ENCODE results near the gene C9. TPM values are rescaled to one million over a fixed set of nuclear protein-coding genes. Genes with fewer than 3 reads are reported as not detected.
A peak's percentile ranks its signal among the peaks of the same experiment; 100 is the strongest.

C9 gene
- total RNA-seq, 2 donors from 2014 or later, result not detected

DNA sequence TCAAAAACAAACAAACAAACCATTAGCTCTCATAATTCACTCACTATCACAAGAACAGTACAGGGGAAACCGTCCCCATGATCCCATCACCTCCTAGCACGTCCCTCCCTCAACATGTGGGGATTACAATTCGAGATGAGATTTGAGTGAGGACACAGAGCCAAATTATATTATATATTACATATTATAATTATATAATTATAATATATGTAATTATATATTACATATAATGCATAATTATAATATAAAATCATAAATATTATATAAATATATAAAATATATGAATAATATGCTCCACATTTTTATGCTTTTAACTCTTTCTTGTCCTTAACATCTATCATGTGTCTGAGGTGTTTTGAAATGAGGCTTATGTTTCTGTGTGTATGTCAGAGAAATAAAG is 3.4 kb upstream of the C9 start:
- DNase-seq (no peak), ATAC-seq (replicated peaks in 1 of 2) (no peak)
- Mint-ChIP-seq H3K27me3 (ENCODE audit: low read depth) (no peaks in the 10 kb centered on the region), H3K36me3 (ENCODE audit: insufficient read depth in 2 of 2) (no peaks in the 10 kb centered on the region), H3K4me3 (no peak overlapping the region), H3K27ac (no peak overlapping the region), H3K9me3 (no peaks in the 10 kb centered on the region), H3K4me1 (ENCODE audit: low read depth) (no peaks in the 10 kb centered on the region)

DNA sequence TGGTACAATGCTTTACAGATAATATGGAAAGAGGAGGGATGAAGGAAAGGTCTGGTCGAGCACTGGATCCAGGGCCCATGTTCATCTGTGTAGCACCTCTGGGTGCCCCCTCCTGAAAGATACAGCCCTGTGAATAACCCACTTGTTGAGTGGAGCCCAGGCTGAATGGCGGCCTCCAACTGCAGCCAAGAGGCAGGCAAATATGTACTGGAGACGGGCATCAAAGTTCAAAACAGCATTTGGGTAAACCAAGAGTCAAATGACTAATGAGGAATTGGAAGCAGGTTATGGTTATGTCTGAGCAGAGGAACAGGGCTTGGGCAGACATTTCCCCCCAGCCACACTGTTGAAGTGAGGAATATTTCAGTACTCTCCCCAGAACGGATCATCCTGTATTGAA is 1.1 kb downstream of the C9 start:
- Mint-ChIP-seq H3K27me3 (ENCODE audit: low read depth) (no peaks in the 10 kb centered on the region), H3K9me3 (peaks cover 0 to 4% of the 10 kb centered on the region in 2 donors), H3K36me3 (ENCODE audit: insufficient read depth in 2 of 2) (no peaks in the 10 kb centered on the region), H3K4me3 (no peak overlapping the region), H3K27ac (no peak overlapping the region), H3K4me1 (ENCODE audit: low read depth) (no peaks in the 10 kb centered on the region)
- ATAC-seq (replicated peaks in 1 of 2) (no peak), DNase-seq (no peak)

DNA sequence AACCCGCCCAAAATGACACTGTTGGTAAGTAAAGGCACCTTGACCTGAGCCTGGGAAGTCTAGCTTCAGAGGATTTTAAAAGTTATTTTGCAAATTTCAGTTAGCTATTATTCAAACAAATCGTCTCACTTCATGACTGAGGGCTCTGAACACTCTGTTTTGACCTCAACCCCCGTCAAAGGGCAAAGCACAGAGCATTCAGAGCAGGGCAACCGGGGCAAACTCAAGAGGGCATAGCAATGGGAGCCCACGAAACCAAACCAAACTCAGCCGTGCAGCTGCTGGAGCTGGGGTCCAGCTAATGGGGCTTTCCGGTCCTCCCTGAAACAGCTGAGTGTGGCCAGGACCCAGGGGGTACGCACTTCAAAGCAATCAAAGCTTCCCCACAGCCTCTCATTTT is 1.6 kb downstream of the C9 start:
- no peaks in the 10 kb centered on the region for H3K4me1 Mint-ChIP-seq (ENCODE audit: low read depth)

DNA sequence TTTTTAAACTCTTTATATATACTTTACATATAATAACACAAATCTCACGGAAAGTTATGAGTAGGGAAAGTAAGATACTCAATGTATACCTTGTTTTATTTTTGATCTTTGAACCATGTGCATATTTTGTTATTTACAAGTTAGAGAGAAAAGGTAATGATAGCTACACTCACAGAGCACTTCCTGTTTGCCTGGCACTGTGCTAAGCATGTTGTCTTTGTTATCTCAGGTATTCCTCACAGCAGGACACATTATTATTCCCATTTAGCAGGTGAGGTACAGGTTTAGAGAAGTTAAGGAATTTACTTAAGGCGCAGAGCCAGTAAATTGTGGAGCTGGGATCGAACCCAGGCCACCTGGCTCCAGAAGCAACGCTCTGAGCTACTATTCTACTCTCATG is 3.0 kb downstream of the C9 start:
- no peaks in the 10 kb centered on the region for H3K4me1 Mint-ChIP-seq (ENCODE audit: low read depth)
- ATAC-seq (replicated peaks in 1 of 2) (no peak), DNase-seq (no peak)
- no peak overlapping the region for H3K27ac Mint-ChIP-seq
- H3K27me3 Mint-ChIP-seq (ENCODE audit: low read depth), result no peaks in the 10 kb centered on the region
- no peak overlapping the region for H3K4me3 Mint-ChIP-seq
- peaks cover 2 to 6% of the 10 kb centered on the region in 2 donors for H3K9me3 Mint-ChIP-seq
- H3K36me3 Mint-ChIP-seq (ENCODE audit: insufficient read depth in 2 of 2), result peaks cover 0 to 2% of the 10 kb centered on the region in 2 donors

More for the DNA sequence above, 1.6 kb downstream of the C9 start:
- Mint-ChIP-seq H3K27me3 (ENCODE audit: low read depth) (no peaks in the 10 kb centered on the region), H3K27ac (no peak overlapping the region), H3K36me3 (ENCODE audit: insufficient read depth in 2 of 2) (peaks cover 0 to 1% of the 10 kb centered on the region in 2 donors), H3K9me3 (peaks cover 1 to 6% of the 10 kb centered on the region in 2 donors), H3K4me3 (no peak overlapping the region)
- DNase-seq, result no peak
- no peak for ATAC-seq (replicated peaks in 1 of 2)

DNA sequence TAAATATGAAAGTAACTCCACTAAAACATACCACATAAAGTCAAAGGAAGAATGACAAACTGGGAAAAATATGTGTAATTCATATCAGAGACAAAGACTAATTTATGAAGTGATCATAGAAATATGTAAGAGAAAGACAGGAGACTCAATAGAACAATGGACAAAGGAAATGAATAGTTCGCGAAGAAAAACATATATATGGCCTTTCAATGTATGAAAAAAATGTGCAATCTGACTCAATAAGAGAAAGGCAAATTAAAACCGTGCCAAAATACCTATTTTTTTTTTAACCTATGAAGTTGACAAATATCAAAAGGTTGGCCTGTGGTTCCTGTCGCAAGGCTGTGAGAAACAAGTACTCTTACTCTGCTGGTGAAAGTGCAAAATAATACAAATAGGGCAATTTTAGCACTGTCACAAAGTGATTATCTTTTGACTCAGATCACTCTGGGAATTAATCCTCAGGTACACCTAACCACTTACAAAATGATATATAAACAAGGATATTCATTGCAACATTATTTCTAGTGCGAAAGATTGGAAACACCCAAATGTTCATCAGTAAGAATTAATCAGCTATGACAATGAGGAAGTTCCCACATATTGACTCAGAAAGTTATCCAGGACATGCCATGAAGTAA is 3.7 kb downstream of the C9 start:
- no peak for DNase-seq
- Mint-ChIP-seq H3K27me3 (ENCODE audit: low read depth) (no peaks in the 10 kb centered on the region), H3K36me3 (ENCODE audit: insufficient read depth in 2 of 2) (peaks cover 0 to 2% of the 10 kb centered on the region in 2 donors), H3K9me3 (peaks cover 2 to 6% of the 10 kb centered on the region in 2 donors), H3K4me1 (ENCODE audit: low read depth) (no peaks in the 10 kb centered on the region), H3K4me3 (no peak overlapping the region), H3K27ac (peak overlapping the region; percentile 74)
- ATAC-seq (replicated peaks in 1 of 2), result peak; percentile 51 to 87

DNA sequence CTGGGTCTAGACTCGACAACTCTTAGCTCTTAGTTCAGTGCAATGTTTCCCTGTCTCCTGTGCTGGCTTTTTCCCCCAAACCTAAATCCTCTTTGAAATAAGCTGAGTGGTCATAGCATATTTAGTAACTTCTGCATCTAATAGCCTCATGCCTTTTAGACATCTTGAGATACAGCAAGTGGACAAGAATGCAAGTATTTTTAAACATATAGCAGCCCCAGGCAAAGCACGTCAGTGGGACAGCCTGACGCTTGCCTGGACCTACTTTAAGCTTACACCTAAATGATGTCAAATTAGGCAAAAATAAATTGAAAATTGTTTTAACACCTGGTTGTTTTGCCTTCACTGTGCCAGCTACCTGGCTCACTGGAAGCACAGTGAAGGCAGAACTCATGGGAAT is 8.0 kb downstream of the C9 start:
- no peak for DNase-seq
- ATAC-seq (replicated peaks in 1 of 2), result no peak
- no peaks in the 10 kb centered on the region for H3K27me3 Mint-ChIP-seq (ENCODE audit: low read depth)
- H3K4me3 Mint-ChIP-seq, result no peak overlapping the region
- peaks cover 8 to 10% of the 10 kb centered on the region in 2 donors for H3K36me3 Mint-ChIP-seq (ENCODE audit: insufficient read depth in 2 of 2)
- H3K9me3 Mint-ChIP-seq, result peaks cover 9 to 16% of the 10 kb centered on the region in 2 donors
- H3K27ac Mint-ChIP-seq, result no peak overlapping the region
- H3K4me1 Mint-ChIP-seq (ENCODE audit: low read depth), result peaks cover 4% of the 10 kb centered on the region

DNA sequence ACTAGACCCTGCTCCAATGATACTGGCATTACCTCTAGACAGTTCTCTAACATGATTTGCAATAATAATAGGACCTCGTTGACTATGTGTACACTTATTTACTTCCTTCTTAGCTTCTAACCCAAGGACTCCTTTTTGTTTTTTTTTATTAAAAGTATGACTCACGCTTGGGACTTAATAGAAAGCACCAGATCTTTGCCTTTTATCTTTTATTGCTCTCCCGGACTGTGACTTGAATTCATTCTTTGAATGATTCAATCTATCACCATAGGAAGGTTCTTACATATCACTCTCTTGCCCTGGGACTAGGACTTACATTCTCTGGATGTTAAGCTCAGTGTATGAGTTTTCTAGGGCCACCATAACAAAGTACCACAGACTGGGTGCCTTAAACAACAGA is 9.0 kb downstream of the C9 start:
- DNase-seq (no peak), ATAC-seq (replicated peaks in 1 of 2) (no peak)
- peaks cover 4% of the 10 kb centered on the region for H3K4me1 Mint-ChIP-seq (ENCODE audit: low read depth)
- no peak overlapping the region for H3K4me3 Mint-ChIP-seq
- no peak overlapping the region for H3K27ac Mint-ChIP-seq
- H3K36me3 Mint-ChIP-seq (ENCODE audit: insufficient read depth in 2 of 2), result peaks cover 8 to 12% of the 10 kb centered on the region in 2 donors
- no peaks in the 10 kb centered on the region for H3K27me3 Mint-ChIP-seq (ENCODE audit: low read depth)
- H3K9me3 Mint-ChIP-seq, result peaks cover 10 to 16% of the 10 kb centered on the region in 2 donors

DNA sequence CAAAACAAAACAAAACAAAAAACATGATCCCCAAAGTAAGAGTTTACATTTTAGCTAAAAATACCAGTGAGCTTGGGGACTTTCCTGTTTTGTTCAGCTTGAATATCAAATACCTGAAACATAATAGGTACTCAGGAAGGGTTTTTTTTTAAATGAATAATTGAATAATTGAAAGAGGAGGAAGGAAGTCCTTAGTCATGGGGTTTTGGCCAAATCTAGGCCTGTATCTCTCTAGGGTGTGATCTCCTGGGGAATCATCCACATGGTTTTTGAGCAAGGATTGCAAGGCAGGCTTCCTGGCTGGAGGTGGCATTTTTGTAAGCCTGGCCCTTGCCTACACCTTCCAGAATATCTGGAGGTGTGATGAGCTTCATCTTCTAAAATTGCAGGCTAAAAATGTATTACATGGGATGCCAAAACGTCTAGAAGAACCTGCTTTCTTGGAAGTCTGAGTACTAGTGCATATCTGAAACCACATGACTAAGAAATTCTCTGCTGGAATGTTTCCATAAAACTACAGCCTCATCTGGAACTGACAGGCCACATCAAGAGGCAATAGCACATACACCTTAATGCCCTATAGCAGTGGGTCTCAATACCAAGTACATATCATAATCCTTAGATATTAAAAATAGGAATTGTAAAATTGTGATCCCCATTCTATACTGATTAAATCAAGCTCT is 10.4 kb downstream of the C9 start:
- Mint-ChIP-seq H3K9me3 (peaks cover 20 to 24% of the 10 kb centered on the region in 2 donors), H3K4me1 (ENCODE audit: low read depth) (peaks cover 4% of the 10 kb centered on the region)

DNA sequence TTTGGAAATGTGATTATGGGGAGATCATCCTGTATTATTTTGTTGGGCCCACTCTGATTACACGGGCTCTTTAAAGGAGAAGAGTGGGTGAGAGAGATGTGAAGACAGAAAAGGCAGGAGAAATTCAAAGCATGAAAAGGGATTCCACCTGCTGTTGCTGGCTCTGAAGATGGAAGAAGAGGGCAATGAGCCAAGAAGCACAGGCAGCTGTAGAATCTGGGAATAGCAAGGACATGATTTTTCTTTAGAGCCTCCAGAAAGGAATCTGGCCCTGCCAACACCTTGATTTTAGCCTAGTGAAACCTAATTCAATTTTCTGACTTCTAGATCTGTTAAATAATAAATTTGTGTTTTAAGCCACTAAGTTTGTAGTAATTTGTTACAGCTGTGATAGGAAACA is 11.3 kb downstream of the C9 start:
- H3K27ac Mint-ChIP-seq, result no peak overlapping the region
- peaks cover 4% of the 10 kb centered on the region for H3K4me1 Mint-ChIP-seq (ENCODE audit: low read depth)
- no peak for ATAC-seq (replicated peaks in 1 of 2)
- peaks cover 11 to 16% of the 10 kb centered on the region in 2 donors for H3K36me3 Mint-ChIP-seq (ENCODE audit: insufficient read depth in 2 of 2)
- H3K27me3 Mint-ChIP-seq (ENCODE audit: low read depth), result no peaks in the 10 kb centered on the region
- DNase-seq, result no peak
- H3K9me3 Mint-ChIP-seq, result peaks cover 20 to 26% of the 10 kb centered on the region in 2 donors
- H3K4me3 Mint-ChIP-seq, result no peak overlapping the region

More for the DNA sequence above, 10.4 kb downstream of the C9 start:
- DNase-seq, result no peak
- ATAC-seq (replicated peaks in 1 of 2), result no peak
- Mint-ChIP-seq H3K4me3 (no peak overlapping the region), H3K27me3 (ENCODE audit: low read depth) (no peaks in the 10 kb centered on the region), H3K36me3 (ENCODE audit: insufficient read depth in 2 of 2) (peaks cover 11 to 16% of the 10 kb centered on the region in 2 donors), H3K27ac (no peak overlapping the region)

DNA sequence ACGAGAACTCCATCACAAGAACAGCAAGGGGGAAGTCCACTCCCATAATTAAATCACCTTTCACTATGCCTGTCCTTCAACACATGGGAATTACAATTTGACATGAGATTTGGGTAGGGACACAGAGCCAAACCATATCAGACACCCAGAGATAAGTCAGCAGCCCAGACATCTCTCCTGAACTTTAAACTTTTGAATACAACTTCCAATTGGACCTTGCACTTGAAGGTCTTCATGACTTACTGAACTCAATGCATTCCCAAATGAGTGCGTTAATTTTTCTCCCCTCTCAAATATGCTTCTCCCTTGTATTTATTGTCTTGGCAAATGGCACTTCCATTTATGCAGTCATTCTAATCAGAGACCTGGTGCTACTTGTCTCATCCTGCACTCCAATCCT is 12.1 kb downstream of the C9 start:
- Mint-ChIP-seq H3K9me3 (peaks cover 20 to 24% of the 10 kb centered on the region in 2 donors), H3K36me3 (ENCODE audit: insufficient read depth in 2 of 2) (peaks cover 10 to 16% of the 10 kb centered on the region in 2 donors), H3K4me1 (ENCODE audit: low read depth) (peaks cover 4% of the 10 kb centered on the region), H3K27me3 (ENCODE audit: low read depth) (no peaks in the 10 kb centered on the region), H3K4me3 (no peak overlapping the region), H3K27ac (no peak overlapping the region)
- ATAC-seq (replicated peaks in 1 of 2), result no peak
- no peak for DNase-seq

DNA sequence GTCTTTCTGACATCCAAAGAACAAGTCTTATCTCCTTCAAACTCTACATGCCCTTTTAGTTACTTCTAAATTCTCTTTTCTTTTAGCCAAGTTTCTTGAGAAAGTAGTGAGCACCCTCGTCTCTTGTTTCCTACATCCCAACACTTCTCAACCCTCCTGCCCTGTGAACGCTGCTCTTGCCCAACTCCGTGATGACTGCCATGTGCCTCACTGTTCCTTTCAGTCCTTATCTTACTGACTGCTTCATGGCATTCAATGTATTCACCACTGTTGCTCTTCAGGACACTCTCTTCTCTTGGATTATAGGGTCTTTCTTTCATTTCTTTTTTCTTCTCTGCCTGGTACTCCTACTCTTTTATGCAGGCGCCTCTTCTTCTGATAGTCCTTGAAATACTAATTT is 14.8 kb downstream of the C9 start:
- H3K27ac Mint-ChIP-seq, result no peak overlapping the region
- ATAC-seq (replicated peaks in 1 of 2) (no peak), DNase-seq (no peak)
- peaks cover 4% of the 10 kb centered on the region for H3K4me1 Mint-ChIP-seq (ENCODE audit: low read depth)
- peaks cover 24 to 25% of the 10 kb centered on the region in 2 donors for H3K9me3 Mint-ChIP-seq
- H3K36me3 Mint-ChIP-seq (ENCODE audit: insufficient read depth in 2 of 2), result peaks cover 10 to 16% of the 10 kb centered on the region in 2 donors
- no peak overlapping the region for H3K4me3 Mint-ChIP-seq
- H3K27me3 Mint-ChIP-seq (ENCODE audit: low read depth), result peaks cover 12% of the 10 kb centered on the region

DNA sequence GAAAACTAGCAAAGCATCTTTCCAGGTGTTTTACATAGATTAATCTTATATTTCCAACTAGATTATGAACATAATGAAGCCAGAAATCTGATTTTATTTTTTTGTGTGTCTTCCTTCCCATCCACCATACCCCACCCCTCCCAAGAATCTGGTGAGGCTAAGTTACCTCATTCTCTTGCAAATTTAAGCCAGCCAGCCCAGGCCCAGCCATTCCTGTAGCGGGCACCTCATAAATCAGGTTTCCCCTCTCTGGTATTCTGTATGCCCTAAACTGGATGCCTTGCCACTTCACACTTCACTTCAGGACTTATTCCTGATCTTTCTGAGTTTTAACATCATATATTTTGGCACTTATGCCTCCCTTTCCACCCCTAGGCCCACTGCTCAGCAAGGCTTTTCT is 21.8 kb downstream of the C9 start:
- DNase-seq (no peak), ATAC-seq (replicated peaks in 1 of 2) (no peak)
- H3K27ac Mint-ChIP-seq, result no peak overlapping the region
- H3K9me3 Mint-ChIP-seq, result peaks cover 0 to 12% of the 10 kb centered on the region in 2 donors
- peaks cover 0 to 3% of the 10 kb centered on the region in 2 donors for H3K36me3 Mint-ChIP-seq (ENCODE audit: insufficient read depth in 2 of 2)
- peaks cover 8% of the 10 kb centered on the region for H3K4me1 Mint-ChIP-seq (ENCODE audit: low read depth)
- peaks cover 28% of the 10 kb centered on the region for H3K27me3 Mint-ChIP-seq (ENCODE audit: low read depth)
- no peak overlapping the region for H3K4me3 Mint-ChIP-seq

DNA sequence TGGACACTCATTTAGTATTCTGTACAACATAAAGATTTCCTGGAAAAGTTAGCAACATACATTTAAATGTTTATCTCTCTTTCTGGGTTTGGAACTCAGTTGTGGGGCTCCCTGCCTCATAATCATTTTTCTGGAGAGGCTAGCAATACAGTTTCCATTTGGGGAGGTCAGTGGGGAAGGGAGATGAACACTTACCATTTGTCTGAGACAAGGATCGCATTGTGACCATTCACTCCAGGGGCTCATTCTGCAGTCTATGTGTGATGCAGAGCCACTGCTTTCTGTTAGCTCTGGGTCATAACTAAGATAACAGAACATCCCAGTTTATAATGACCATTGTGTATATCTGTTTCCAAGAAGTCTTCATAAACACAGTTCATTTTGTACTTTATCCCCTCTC is 22.4 kb downstream of the C9 start:
- peaks cover 0 to 11% of the 10 kb centered on the region in 2 donors for H3K9me3 Mint-ChIP-seq

More for the DNA sequence above, 22.4 kb downstream of the C9 start:
- no peak for ATAC-seq (replicated peaks in 1 of 2)
- Mint-ChIP-seq H3K27me3 (ENCODE audit: low read depth) (peaks cover 28% of the 10 kb centered on the region), H3K27ac (no peak overlapping the region), H3K4me1 (ENCODE audit: low read depth) (peaks cover 10% of the 10 kb centered on the region), H3K36me3 (ENCODE audit: insufficient read depth in 2 of 2) (peaks cover 0 to 3% of the 10 kb centered on the region in 2 donors), H3K4me3 (no peak overlapping the region)
- DNase-seq, result no peak
